Activated CD4-positive, CD25-positive, alpha-beta regulatory T cell treated with anti-CD3 and anti-CD28 coated beads, Interleukin-2, amount 50 U/mL, for 16 hours (primary cell): ENCODE data around the gene ZFP90.

Experiments
- DNase-seq: peaks from one replicate; pipeline ENCODE4 v3.0.0-alpha.2; 2020; ENCODE audit warnings: low read depth, low spot score

Gene ZFP90

DNA sequence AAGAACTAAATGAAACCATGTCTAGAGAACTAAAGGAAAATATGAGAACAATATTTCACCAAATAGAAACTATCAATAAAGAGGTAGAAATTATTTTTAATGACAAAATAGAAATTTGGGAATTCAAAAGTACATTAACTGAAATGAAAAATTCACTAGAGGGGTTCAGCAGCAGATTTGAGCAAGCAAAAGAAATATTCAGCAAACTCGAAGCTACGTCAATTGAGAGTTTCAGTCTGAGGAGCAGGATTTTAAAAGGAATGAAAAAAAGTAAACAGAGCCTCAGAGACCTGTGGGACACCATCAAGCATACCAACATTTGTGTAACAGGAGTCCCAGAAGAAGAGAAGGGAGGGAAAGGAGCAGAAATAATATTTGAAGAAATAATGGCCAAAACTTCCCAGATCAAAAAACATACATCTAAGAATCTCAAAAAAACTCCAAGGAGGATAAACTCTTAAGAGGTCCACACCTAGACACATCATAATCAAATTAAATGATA, 38.3 kb downstream of the ZFP90 start:
- no peak for DNase-seq

DNA sequence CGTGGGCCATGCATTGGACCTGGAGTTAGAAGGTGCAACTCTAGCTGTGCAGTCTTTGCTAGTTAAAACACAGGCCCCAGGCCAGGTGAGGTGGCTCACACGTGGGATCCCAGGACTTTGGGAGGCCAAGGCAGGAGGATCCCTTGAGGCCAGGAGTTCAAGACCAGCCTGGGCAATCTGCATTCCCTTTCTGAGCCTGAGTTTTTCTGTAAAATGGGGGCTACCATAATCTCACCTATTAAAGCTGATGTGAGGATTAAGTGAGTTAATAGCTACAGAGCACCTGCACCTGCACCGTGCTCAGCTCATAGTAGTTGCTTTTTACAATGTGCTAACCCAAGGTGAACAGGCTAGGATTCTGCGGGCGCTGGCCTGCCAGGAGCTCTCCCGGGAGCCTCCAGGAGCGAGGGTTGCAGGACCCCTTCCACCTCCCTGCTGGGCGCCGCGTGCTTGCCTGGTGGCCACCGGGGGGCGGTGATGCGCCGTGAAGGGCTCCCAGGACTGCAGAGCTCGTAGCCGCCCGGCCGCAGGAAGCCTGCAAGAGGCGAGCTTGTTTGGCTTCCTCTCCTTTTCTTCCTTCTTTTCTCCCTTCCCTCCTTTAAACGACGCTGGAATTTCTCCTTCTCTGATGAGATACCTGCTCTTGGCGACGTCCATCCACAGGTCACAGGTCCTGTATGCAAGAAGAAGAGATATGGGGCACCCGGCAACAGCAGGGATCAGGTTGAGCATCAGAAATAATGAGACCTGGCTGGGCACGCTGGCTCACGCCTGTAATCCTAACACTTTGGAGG, 51.3 kb downstream of the ZFP90 start:
- peak; percentile 13 for DNase-seq

DNA sequence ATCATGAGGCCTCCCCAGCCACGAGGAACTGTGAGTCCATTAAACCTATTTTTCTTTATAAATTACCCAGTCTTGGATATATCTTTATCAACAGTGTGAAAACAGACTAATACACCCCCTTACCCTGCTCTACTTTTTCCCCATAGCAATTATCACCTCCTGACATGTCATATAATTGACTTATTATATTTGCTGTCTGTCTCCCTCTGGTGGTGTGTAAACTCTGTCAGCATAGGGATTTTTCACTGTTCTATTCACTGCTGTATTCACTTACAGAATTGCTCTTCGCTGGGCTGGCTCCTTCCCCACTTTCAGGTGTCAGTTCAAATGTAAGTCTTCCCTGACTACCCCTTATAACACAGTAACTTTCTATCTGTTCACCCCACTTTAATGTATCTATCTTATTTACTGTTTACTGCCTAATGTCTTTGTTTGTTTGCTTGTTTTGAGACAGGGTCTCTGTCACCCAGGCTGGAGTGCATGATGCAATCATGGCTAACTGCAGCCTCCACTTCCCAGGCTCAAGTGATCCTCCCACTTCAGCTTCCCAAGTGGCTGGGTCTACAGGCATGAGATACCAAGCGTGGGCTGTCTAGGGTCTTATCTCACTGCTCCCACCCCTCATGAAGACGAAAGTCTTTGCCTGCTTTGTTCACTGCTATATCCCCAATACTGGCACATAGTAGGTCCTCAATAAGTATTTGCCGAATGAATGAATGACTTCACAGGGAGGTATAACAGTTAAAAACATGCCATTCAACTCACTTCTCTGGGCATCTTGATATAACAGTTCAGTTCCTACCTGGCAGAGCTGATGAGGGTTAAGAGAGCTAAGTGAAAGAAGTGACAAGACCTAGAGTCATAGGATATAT, 53.6 kb downstream of the ZFP90 start:
- DNase-seq = no peak

DNA sequence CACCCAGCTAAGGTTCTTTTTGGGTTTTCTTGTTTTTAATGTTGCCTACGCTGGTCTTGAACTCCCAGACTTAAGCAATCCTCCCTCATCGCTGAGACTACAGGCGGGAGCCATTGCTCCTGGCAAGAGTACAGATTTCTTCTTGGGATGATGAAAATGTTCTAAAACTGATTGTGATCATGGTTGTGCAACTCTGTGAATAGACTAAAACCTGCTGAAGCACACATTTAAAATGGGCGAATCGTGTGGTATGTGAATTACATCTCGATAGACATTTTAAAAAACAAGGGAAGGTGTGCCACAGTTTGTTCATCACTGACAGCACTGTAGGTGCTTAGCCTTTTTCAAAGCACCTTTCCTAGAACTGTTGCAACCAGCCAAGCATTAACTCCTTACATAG, 57.2 kb downstream of the ZFP90 start:
- DNase-seq = no peak

DNA sequence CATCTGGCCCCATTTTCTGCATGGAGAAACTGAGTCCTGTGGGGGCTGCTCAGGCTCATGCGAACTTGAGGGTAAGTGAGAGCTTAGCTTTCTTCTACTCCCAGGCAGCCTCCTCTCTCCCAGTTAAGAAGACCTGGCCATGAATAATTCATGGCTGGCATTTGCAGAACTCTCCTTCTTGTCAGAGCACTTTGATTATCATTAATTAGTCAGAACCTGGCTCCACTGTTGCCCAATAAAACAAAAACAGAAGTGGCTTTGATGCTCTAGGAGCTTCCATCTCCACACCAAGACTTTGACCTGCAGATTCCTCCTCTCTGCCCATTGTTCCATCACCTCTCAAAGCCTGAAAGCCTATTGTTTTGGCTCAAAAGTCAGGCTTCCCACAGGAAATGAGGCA, 60.5 kb downstream of the ZFP90 start:
- DNase-seq = no peak

DNA sequence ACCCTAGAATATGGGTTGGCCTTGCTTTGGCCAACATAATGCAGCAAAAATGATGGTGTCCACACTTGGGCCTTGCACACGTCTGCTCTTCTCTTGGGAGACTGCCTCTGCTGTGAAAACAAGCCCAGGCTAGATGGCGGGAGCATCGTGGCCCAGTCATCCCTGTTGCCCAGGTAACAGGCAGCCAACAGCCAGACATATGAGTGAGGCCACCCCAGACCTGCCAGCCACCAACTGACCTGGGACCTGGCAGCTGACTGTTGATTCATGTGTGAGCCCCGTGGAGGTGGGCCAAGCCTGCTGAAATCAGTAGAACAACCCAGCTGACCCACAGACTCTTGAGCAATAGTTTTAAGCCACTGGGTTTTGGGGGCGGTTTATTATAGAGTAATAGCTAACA, 66.7 kb downstream of the ZFP90 start:
- no peak for DNase-seq

DNA sequence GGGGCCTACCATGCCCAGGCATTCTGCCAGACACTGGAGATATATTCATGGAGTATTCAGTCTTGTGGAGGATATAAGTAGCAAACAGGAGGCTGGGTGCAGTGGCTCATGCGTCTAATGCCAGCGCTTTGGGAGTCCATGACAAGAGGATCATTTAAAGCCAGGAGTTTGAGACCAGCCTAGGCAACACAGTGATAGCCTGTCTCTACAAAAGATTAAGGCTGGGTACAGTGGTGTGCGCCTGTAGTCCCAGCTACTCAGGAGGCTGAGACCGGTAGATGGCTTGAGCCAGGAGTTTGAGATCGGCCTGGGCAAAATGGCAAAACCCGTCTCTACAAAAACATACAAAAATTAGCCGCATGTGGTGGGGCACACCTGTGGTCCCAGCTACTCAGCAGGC, 68.4 kb downstream of the ZFP90 start:
- DNase-seq = no peak

DNA sequence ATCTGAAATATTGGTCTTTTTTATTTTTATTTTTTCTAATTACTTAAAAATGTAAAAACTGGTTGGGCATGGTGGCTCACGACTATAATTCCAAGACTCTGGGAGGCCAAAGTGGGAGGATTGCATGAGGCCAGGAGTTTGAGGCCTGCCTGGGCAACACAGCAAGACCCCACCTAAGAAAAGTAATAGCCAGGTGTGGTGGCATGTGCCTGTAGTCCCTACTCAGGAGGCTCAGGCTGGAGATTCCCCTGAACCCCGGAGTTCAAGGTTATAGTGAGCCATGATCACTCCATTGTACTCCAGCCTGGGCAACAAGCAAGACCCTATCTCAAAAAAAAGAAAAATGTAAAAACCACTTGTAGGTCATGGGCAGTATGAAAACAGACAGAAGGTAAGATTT, 69.2 kb downstream of the ZFP90 start:
- no peak for DNase-seq

DNA sequence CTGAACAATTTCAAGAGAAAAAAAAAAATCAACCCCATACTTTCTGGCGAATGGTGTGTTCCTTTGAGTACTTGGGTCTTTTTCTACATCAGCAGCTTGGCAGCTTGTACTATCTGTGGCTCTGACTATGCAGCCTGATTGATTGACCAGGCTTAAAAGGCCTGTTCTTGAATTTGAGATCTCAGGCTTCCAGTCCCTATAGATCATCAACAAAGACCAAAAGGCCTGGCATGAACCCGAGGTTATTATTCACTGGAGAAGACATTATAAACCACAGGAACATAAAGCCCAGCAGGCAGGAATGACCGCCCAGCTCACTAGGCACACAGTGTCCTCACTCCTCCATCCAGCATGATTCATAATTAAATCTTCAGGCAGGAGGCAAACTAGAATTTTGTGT, 73.9 kb downstream of the ZFP90 start:
- no peak for DNase-seq

DNA sequence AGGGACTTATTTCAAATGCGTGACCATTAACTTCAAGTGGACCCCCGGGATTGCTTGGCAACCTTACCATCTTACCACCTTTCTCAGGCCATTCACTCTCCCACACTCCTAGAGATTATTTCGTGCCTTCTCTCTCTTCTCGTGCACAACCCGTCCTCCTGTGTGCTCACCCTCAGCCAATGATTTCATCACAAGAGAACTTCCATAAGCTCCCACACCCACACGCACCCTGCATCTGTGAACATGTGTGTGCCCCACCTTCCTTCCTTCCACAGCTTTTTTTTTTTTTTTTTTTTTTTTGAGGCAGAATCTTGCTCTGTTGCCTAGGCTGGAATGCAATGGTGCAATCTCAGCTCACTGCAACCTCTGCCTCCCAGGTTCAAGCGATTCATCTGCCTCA, 78.6 kb downstream of the ZFP90 start:
- DNase-seq = no peak
